Cardiac fibroblast (primary cell): ENCODE data around the gene ZNF41.
"Not testable (repeated sequence)": the region's sequence is repeated elsewhere in the genome, so short reads cannot be mapped to it uniquely, and the experiment has no call there.

Source experiments
- DNase-seq, 2 donors: peaks; one replicate each; pipeline versions ENCODE4 v3.0.0 to v3.0.0-alpha.2; 2010; ENCODE audit warnings: low read depth in 2 of 2
- H3K4me3 ChIP-seq, 2 donors: replicated peaks in 1 of 2; 1 replicate in 1 of 2; 2 replicates in 1 of 2; pipeline ENCODE4 v1.5.1; 2011; ENCODE audit warnings: low read depth in 2 of 2, low read length in 2 of 2, mild to moderate bottlenecking in 2 of 2, moderate library complexity in 1 of 2
- TF ChIP-seq, protein P1 (sequence below): IDR thresholded peaks from one replicate; pipeline ENCODE4 v1.5.1; 2011; ENCODE audit warnings: low read depth, mild to moderate bottlenecking, low read length, inconsistent platforms

Gene ZNF41

DNA sequence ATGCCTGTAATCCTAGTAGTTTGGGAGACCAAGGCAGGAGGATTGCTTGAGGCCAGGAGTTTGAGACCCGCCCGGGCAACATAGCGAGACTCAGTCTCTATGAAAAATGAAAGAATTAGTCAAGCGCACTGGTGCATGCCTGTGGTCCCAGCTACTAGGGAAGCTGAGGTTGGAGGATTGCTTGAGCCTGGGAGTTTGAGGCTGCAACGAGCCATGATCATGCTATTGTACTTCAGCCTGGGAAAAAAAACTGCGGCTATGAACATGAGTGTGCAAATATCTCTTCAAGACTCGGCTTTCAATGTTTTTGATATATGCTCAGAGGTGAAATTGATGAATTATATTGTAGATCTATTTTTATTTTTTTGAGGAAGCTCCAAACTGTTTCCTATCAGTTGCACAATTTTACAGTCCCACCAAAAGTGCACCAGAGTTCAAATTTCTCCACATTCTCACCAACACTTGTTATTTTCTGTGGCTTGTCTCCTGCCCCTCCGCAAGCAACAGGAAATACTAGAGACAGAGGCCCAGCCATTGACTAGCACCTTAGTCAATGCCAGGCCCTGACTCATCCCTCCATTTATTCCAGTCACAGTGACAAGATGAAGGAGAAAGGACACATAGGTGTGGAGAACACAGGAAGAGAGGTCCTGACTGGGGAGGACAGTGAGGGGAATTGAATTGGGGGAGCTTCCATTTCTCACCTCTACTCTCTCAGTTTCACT, 33.1 kb upstream of the ZNF41 start:
- H3K4me3 ChIP-seq = no peak overlapping the region
- peak in 1 of 2 donors; percentile 75 for DNase-seq
- TF ChIP-seq, protein P1, sequence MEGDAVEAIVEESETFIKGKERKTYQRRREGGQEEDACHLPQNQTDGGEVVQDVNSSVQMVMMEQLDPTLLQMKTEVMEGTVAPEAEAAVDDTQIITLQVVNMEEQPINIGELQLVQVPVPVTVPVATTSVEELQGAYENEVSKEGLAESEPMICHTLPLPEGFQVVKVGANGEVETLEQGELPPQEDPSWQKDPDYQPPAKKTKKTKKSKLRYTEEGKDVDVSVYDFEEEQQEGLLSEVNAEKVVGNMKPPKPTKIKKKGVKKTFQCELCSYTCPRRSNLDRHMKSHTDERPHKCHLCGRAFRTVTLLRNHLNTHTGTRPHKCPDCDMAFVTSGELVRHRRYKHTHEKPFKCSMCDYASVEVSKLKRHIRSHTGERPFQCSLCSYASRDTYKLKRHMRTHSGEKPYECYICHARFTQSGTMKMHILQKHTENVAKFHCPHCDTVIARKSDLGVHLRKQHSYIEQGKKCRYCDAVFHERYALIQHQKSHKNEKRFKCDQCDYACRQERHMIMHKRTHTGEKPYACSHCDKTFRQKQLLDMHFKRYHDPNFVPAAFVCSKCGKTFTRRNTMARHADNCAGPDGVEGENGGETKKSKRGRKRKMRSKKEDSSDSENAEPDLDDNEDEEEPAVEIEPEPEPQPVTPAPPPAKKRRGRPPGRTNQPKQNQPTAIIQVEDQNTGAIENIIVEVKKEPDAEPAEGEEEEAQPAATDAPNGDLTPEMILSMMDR = no peak

DNA sequence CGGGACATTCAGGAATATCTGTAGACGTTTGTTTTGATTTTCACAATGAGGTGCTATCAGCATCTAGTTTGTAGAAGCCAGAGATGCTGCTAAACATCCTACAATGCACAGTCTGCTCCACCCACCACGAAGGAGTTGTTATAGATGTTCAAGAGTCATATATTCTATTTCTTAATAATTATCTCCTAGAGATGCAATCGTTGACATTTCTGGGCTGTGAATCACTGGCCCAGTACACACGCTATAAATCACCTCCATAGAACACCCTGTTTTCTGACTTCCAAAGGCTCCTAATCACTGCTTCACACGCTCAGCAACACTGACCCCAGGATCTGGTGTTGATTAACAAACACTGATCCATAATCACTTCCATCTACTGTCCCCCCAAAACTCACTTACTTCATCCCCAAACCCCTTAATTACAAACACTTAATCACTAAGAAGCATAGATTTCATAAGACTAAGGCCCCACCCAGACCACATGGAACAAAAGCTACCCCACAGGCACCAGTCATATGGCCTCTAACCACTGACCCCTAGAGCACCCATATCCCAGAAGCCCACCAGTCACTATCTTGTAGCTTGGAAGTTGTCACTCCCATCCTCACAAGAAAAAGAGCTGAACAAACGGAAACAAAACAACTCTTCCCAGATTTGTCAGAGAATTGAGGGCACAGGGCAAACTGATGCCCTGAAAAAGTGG, 31.7 kb upstream of the ZNF41 start:
- DNase-seq = peak; percentile 36 to 81
- TF ChIP-seq, protein P1 = no peak
- H3K4me3 ChIP-seq = no peak overlapping the region

DNA sequence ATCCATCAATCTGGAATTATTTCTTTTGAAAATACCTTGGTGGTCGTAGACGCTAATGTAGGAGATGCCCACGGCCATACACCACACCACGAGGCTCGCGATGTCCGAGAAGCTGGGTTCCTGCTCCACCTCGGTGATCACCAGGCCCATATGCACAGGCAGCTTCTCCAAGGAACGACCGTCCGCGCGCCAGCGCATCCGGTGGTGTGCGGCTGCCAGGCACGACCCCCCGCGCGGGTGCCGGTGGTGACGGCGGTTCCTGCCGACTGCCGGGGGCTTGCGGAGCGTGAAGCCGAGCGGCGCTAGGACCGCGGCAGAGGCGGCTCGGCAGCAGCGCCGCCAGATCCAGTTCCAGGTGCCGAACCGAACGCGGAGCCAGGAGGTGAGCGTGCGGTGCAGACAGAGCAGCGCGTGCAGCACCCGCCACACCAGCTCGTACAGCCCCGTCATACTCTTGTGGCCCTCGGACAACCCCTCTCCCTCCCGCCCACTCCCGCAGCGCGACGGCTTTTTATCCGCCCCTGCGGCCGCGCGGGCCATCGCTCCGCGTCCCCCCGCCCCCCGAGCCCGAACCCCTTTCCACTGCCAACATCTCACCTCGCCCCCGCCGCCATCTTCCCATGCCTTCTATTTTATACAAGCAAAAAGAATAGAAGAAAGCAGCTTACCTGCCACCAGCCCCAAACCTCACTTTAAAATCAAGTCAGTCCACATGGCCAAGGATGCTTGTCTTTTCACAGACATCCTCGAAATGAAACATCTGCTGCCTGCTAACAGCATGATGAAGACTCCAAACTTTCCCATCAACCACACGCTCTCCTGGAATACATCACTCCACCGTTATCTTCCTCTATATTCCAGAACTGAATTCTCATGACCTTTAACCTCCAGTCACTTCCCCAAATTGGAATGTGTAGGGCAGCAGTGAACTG, 30.3 kb upstream of the ZNF41 start:
- H3K4me3 ChIP-seq = peak overlapping the region; percentile 21 to 34
- peak in 1 of 2 donors; percentile 19 for DNase-seq

DNA sequence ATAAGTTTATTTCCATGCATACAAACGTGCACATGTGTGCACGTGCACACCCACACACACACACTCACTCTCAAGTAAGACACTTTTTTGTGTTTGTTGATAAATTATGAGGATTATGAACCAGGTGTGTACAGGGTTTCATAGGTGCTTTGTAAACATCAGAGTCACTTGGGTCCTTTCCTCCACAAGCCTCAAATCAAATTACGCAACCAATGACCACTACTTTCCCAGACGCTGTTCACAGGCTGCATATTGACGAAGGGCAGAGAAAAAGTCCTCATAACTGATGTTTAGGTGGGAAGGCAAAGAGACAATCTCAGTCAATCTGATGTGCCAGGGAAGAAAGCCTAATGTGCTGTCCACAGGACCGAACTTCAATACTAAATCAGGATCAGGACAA, 29.4 kb upstream of the ZNF41 start:
- not testable (repeated sequence) for H3K4me3 ChIP-seq

DNA sequence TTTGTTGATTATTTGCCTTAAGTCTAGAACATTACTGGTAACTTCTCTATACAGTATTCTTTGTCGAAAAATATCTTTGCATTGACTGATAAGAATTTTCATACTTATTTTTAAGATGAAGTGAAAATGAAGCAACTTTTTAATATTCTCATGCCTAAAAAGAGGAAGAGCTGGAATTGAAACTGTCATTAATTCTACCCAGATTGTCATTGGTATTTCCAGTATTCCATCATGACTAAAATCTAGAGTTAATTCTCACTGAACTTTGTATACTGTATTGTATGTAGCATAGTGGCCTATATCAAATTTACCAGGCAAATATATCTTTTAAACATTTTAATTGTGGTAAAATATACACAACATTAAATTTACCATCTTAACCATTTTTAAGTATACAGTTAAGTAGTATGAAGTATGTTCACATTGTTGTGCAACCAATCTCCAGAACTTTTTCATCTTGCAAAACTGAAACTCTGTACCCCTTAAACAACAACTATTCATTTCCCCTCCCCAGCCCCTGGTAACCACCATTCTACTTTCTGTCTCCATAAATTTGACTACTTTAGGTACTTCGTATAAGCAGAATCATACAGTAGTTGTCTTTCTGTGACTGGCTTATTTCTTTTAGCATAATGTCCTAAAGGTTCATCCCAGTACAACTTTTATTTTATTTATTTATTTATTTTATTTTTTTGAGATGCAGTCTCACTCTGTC, 24.3 kb upstream of the ZNF41 start:
- H3K4me3 ChIP-seq = no peak overlapping the region
- TF ChIP-seq, protein P1 = no peak
- no peak for DNase-seq

More for the DNA sequence above, 29.4 kb upstream of the ZNF41 start:
- DNase-seq = not testable (repeated sequence)

DNA sequence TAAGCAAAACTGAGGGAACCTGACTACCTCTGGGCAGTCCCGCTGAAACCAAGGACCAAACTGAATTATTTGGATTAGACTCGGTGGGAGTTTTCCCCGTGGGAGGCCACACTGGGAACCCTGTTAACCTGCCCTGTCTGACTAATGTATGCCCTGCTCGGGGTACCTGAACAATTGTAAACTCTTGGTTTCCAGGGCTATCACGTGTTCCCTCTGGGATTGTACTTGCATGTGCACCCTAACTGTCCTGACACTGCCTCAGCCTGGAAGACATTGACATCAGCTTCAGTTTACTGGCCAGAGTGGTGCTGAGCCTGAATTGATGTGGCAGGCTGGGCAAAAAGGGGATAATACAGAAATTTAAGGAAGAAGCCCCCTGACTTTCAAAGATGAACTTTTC, 20.1 kb upstream of the ZNF41 start:
- no peak for DNase-seq
- no peak overlapping the region for H3K4me3 ChIP-seq
- TF ChIP-seq, protein P1 = no peak

DNA sequence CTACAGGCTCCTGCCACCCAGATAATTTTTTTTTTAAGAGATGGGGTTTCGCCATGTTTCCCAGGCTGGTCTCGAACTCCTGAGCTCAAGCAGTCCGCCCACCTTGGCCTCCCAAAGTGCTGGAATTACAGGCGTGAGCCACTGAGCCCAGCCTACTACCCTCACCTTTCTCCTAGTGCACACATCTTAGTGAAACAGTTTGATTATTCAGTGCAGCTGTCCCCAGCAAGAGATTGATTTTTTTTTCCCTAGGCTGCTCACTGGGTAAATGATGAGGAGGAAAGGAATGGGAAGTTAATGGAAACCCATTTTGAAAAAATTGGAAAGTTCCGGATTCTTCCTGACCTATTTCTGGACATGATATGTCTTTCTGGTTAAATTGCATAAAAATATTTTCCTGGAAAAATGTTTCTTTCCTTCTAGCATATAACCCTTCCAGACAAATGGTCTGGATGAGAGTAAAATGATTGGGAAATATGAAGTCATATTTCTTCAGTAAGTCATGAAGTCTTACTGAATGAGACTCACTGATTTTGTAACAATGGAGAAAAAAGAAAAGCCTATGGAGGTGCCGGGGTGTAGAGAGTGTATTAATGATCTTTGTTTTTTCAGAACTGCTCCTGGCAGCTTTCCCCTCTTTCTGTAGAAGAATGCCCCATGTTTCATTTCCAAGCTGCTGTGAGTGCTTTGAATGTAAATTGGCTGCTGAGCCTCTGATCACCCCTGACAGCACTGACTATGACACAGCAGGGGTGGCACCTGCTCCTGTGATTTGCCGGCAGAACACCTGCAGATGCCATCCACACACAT, 19.5 kb upstream of the ZNF41 start:
- peak; percentile 68 to 81 for DNase-seq
- TF ChIP-seq, protein P1 = no peak
- no peak overlapping the region for H3K4me3 ChIP-seq
